Gastroesophageal sphincter (tissue), 4 donors: ENCODE measurements around the gene ROPN1B. TPM values are rescaled to one million over a fixed set of nuclear protein-coding genes. Genes with fewer than 3 reads are reported as not detected.

Source experiments
- ATAC-seq: fragments of 150-250 bp; one replicate; pipeline ENCODE4 v1.9.1; 2016; ENCODE audit warnings: mild to moderate bottlenecking, moderate library complexity
- H3K27ac ChIP-seq, 4 donors: fragments of 200-600 bp; sonication (generic) in 3 of 4; 1 replicate in 3 of 4; 2 replicates in 1 of 4; pipeline ENCODE4 v1.5.1; 2016 to 2019
- H3K27me3 ChIP-seq: fragments of 200-600 bp; sonication (generic); one replicate; pipeline ENCODE4 v1.5.1; 2019
- H3K36me3 ChIP-seq, 2 donors: fragments of 200-600 bp; sonication (generic); one replicate each; pipeline ENCODE4 v1.5.1; 2019; ENCODE audit warnings: control low read depth in 1 of 2
- H3K4me1 ChIP-seq, 3 donors: fragments of 200-600 bp; sonication (generic); 1 replicate in 2 of 3; 2 replicates in 1 of 3; pipeline ENCODE4 v1.5.1; 2016 to 2019; ENCODE audit warnings: control low read depth in 2 of 3
- H3K4me3 ChIP-seq, 2 donors: fragments of 200-600 bp; sonication (generic); one replicate each; pipeline ENCODE4 v1.5.1; 2019; ENCODE audit warnings: mild to moderate bottlenecking in 1 of 2, moderate library complexity in 1 of 2
- H3K9me3 ChIP-seq, 3 donors: fragments of 200-600 bp; sonication (generic); one replicate each; pipeline ENCODE4 v1.5.1; 2017 to 2019; ENCODE audit warnings: control low read depth in 2 of 3
- CTCF ChIP-seq, 4 experiments: fragments of 200-600 bp in 2 of 4; fragments of 450-650 bp in 2 of 4; sonication (generic) in 1 of 4; IDR thresholded peaks; one replicate each; pipeline ENCODE4 v1.5.1; 2017 to 2019; ENCODE audit warnings: antibody characterized with exemption in 4 of 4, mild to moderate bottlenecking in 2 of 4, moderate library complexity in 2 of 4
- EP300 ChIP-seq: sonication (generic); formaldehyde crosslinking; IDR thresholded peaks from one replicate; pipeline ENCODE4 v1.6.1; 2017; ENCODE audit warnings: antibody characterized with exemption, mild to moderate bottlenecking
- POLR2A ChIP-seq, 2 donors: fragments of 450-650 bp; IDR thresholded peaks; one replicate each; pipeline ENCODE4 v1.6.1; 2017; ENCODE audit warnings: antibody characterized with exemption in 2 of 2, mild to moderate bottlenecking in 2 of 2, moderate library complexity in 1 of 2
- POLR2AphosphoS5 ChIP-seq: sonication (generic); formaldehyde crosslinking; IDR thresholded peaks from one replicate; pipeline ENCODE4 v1.6.1; 2017; ENCODE audit warnings: antibody characterized with exemption
- WGBS, 2 donors: methylation state at CpG; one replicate each; pipeline ENCODE4 v1.1.5; 2018; ENCODE audit warnings: low coverage in 1 of 2; 5-methylcytosine and 5-hydroxymethylcytosine counted together
- total RNA-seq, 4 donors: library from RNA; depleted of rRNA; stranded (reverse); fragments of >200 nt; gene quantifications; one replicate each; pipeline ENCODE4 v1.1.0, GENCODE V29; 2016

ROPN1B gene
- total RNA-seq, 4 donors from 2014 or later, result not detected

DNA sequence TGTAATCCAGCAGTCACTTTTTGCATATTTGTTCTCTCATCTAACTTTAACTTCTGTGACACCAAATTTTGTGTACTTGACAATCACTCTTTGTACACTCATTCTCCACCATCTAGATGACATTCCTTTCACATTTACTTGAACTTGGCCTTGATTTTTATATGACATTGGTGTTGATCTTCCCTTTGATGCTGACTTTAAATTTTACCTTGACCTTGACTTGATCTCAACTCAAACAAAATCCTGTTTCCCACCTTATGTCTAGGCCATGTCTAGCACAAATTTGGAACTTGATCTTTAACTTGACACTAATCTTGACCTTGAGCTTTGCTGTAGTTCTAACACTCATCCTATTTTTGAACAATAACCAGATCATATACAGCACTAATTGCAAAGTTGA lies 33.2 kb downstream of the ROPN1B start:
- TF ChIP-seq CTCF (IDR thresholded peaks at IDR 0.05) (no peak), POLR2A (IDR thresholded peaks at IDR 0.05) (no peak), EP300 (no peak), POLR2AphosphoS5 (no peak)
- Histone ChIP-seq H3K36me3 (peaks cover 0 to 34% of the 10 kb centered on the region in 2 donors), H3K27ac (no peak overlapping the region), H3K4me3 (no peak overlapping the region), H3K9me3 (peaks cover 0 to 35% (median 0%) of the 10 kb centered on the region in 3 donors), H3K4me1 (no peaks in the 10 kb centered on the region), H3K27me3 (no peaks in the 10 kb centered on the region)
- no peak for ATAC-seq

GRCh38 chr3:126003447-126004190 lies 34.6 kb downstream of the ROPN1B start:
- Histone ChIP-seq H3K9me3 (peaks cover 0 to 35% (median 0%) of the 10 kb centered on the region in 3 donors), H3K4me3 (no peak overlapping the region), H3K27ac (no peak overlapping the region), H3K27me3 (no peaks in the 10 kb centered on the region), H3K36me3 (peaks cover 0 to 48% of the 10 kb centered on the region in 2 donors), H3K4me1 (no peaks in the 10 kb centered on the region)
- TF ChIP-seq POLR2A (IDR thresholded peaks at IDR 0.05), result no peak
- no peak for TF ChIP-seq POLR2AphosphoS5
- TF ChIP-seq EP300, result no peak
- no peak for TF ChIP-seq CTCF (IDR thresholded peaks at IDR 0.05)
- ATAC-seq, result no peak
- WGBS, 2 donors, result 90% methylated on average over 6 of the region's 10 CpGs; no CpG with 5 or more reads in 1 of the 2 donors

DNA sequence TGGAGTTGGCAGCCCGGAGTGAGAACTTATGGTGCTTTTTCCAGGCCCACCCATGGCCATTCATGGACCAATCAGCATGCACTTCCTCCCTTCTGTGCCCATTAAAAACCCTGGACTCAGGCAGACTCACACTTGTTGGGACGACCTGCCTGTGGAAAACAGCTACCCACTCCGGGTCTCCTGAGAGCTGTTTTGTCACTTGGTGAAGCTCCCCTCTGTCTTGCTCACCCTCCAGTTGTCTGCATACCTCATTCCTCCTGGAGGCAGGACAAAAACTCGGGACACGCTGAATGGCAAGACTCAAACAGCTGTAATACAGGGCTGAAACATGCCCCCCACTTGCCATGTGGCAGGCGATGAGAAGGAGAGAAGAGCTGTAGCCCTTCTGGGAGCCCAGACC lies 35.2 kb downstream of the ROPN1B start:
- WGBS, 2 donors, result no CpG with 5 or more reads among the region's 6 CpGs
- Histone ChIP-seq H3K27ac (no peak overlapping the region), H3K9me3 (peaks cover 0 to 33% (median 0%) of the 10 kb centered on the region in 3 donors), H3K36me3 (peaks cover 0 to 54% of the 10 kb centered on the region in 2 donors), H3K27me3 (no peaks in the 10 kb centered on the region), H3K4me1 (no peaks in the 10 kb centered on the region), H3K4me3 (no peak overlapping the region)
- no peak for TF ChIP-seq EP300
- TF ChIP-seq POLR2AphosphoS5, result no peak
- TF ChIP-seq POLR2A (IDR thresholded peaks at IDR 0.05), result no peak
- no peak for TF ChIP-seq CTCF (IDR thresholded peaks at IDR 0.05)
- no peak for ATAC-seq

DNA sequence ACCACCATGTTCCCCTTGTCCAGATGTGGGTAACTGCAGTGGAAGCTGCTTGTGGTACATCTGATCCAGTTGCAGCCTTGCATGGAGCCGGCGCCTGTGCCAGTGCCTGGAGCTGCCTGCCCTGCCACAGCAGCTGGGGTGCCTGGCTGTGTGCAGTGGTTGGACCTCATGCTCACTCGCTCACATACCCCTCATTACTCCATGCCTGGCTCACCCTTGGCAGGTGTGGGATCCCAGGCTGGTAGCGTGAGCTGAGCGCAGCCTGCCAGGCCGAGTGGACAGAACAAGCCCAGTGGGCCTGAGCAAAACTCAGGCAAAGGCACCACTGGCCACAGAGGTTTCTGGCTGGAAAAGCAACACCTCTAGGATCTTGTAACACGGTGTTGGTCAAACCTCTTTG lies 35.7 kb downstream of the ROPN1B start:
- 67% methylated on average over 1 of the region's 7 CpGs; no CpG with 5 or more reads in 1 of the 2 donors for WGBS, 2 donors
- peaks cover 0 to 28% (median 0%) of the 10 kb centered on the region in 3 donors for H3K9me3 ChIP-seq
- no peak overlapping the region for H3K4me3 ChIP-seq
- ATAC-seq, result no peak
- no peaks in the 10 kb centered on the region for H3K4me1 ChIP-seq
- no peak overlapping the region for H3K27ac ChIP-seq
- TF ChIP-seq POLR2AphosphoS5 (no peak), CTCF (IDR thresholded peaks at IDR 0.05) (no peak), EP300 (no peak)
- peaks cover 0 to 56% of the 10 kb centered on the region in 2 donors for H3K36me3 ChIP-seq
- no peaks in the 10 kb centered on the region for H3K27me3 ChIP-seq

GRCh38 chr3:126005951-126006350 lies 37.0 kb downstream of the ROPN1B start:
- H3K36me3 ChIP-seq, result peaks cover 0 to 67% of the 10 kb centered on the region in 2 donors
- no peaks in the 10 kb centered on the region for H3K27me3 ChIP-seq
- TF ChIP-seq POLR2A (IDR thresholded peaks at IDR 0.05), result no peak
- TF ChIP-seq EP300, result no peak
- TF ChIP-seq CTCF (IDR thresholded peaks at IDR 0.05), result no peak
- TF ChIP-seq POLR2AphosphoS5, result no peak
- H3K9me3 ChIP-seq, result peaks cover 0 to 16% (median 0%) of the 10 kb centered on the region in 3 donors
- no peak for ATAC-seq
- H3K4me1 ChIP-seq, result no peaks in the 10 kb centered on the region
- H3K4me3 ChIP-seq, result no peak overlapping the region
- H3K27ac ChIP-seq, result no peak overlapping the region
- 18 to 27% methylated on average over 3 of the region's 3 CpGs for WGBS, 2 donors
